Measurements from ENCODE around the gene BAIAP2.

GRCh38 chr17:81164371-81165245 lies 129.7 kb downstream of the BAIAP2 start:
- TF ChIP-seq CTCF (IDR thresholded peaks at IDR 0.05) (no peak), POLR2A (IDR thresholded peaks at IDR 0.05) (no peak)
